ENCODE data around the gene PAPSS1.

PAPSS1 gene

DNA sequence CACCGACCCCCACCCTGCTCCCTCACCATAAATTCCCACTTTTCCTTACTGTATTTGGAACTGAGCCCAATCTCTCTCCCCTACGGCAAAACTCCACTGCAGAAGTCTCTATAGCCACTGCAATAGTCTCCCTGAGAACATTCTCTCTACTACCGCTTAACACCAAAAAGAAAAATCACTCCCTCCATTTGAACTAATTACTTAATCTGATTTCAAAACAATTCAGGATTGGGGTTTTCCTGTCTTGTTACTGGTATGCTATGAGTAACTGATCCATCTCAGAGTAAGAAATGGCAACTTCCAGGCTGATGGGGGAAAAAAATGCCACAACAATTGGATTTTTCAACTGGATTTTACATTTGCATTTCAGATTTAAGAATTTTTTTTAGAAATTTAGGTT, 5.8 kb downstream of the PAPSS1 start:
- Histone ChIP-seq H3K4me1 (ENCODE audit: insufficient read depth, poor library complexity, severe bottlenecking) (peaks cover 10% of the 10 kb centered on the region), H3K9me3 (ENCODE audit: severe bottlenecking) (no peaks in the 10 kb centered on the region), H3K4me3 (ENCODE audit: severe bottlenecking) (no peak overlapping the region), H3K36me3 (ENCODE audit: low read depth) (no peaks in the 10 kb centered on the region; the same call in 1 of the 2 replicates), H3K27me3 (ENCODE audit: insufficient read depth, poor library complexity, severe bottlenecking) (no peaks in the 10 kb centered on the region), H3K27ac (ENCODE audit: poor library complexity, severe bottlenecking) (no peak overlapping the region)
- ATAC-seq (ENCODE audit: low read depth) (no peak), DNase-seq (ENCODE audit: low spot score) (no peak)
- TF ChIP-seq, protein P1, sequence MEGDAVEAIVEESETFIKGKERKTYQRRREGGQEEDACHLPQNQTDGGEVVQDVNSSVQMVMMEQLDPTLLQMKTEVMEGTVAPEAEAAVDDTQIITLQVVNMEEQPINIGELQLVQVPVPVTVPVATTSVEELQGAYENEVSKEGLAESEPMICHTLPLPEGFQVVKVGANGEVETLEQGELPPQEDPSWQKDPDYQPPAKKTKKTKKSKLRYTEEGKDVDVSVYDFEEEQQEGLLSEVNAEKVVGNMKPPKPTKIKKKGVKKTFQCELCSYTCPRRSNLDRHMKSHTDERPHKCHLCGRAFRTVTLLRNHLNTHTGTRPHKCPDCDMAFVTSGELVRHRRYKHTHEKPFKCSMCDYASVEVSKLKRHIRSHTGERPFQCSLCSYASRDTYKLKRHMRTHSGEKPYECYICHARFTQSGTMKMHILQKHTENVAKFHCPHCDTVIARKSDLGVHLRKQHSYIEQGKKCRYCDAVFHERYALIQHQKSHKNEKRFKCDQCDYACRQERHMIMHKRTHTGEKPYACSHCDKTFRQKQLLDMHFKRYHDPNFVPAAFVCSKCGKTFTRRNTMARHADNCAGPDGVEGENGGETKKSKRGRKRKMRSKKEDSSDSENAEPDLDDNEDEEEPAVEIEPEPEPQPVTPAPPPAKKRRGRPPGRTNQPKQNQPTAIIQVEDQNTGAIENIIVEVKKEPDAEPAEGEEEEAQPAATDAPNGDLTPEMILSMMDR (IDR thresholded peaks at IDR 0.05; ENCODE audit: poor library complexity, severe bottlenecking): no peak

DNA sequence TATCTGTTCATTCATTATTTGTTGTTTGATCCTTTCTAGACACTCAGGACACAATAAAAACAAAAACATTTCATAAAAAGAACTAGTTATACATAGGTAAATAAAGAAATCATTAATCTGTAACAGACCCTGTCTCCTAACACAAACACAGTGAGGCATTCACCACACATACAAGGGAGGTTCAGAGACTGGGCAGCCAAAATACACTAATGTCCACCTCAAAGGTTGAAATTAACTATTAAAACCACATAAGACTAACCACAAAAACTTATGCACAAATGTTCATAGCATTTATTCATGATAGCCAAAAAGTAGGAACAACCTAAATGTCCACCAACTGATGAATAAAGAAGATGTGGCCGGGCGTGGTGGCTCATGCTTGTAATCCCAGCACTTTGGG, 7.8 kb downstream of the PAPSS1 start:
- no peak for DNase-seq (ENCODE audit: low spot score)
- TF ChIP-seq, protein P1 (IDR thresholded peaks at IDR 0.05; ENCODE audit: poor library complexity, severe bottlenecking): no peak
- H3K4me1 ChIP-seq (ENCODE audit: insufficient read depth, poor library complexity, severe bottlenecking): peaks cover 13% of the 10 kb centered on the region
- no peak overlapping the region for H3K4me3 ChIP-seq (ENCODE audit: severe bottlenecking)
- H3K36me3 ChIP-seq (ENCODE audit: low read depth): no peaks in the 10 kb centered on the region; the same call in 1 of the 2 replicates
- ATAC-seq (ENCODE audit: low read depth): no peak
- no peaks in the 10 kb centered on the region for H3K9me3 ChIP-seq (ENCODE audit: severe bottlenecking)
- H3K27ac ChIP-seq (ENCODE audit: poor library complexity, severe bottlenecking): no peak overlapping the region
- no peaks in the 10 kb centered on the region for H3K27me3 ChIP-seq (ENCODE audit: insufficient read depth, poor library complexity, severe bottlenecking)

- DNase-seq (ENCODE audit: low spot score): no peak
- TF ChIP-seq, protein P1 (IDR thresholded peaks at IDR 0.05; ENCODE audit: poor library complexity, severe bottlenecking): no peak
Measured at GRCh38 chr4:107711831-107712230, 8.2 kb downstream of the PAPSS1 start.

DNA sequence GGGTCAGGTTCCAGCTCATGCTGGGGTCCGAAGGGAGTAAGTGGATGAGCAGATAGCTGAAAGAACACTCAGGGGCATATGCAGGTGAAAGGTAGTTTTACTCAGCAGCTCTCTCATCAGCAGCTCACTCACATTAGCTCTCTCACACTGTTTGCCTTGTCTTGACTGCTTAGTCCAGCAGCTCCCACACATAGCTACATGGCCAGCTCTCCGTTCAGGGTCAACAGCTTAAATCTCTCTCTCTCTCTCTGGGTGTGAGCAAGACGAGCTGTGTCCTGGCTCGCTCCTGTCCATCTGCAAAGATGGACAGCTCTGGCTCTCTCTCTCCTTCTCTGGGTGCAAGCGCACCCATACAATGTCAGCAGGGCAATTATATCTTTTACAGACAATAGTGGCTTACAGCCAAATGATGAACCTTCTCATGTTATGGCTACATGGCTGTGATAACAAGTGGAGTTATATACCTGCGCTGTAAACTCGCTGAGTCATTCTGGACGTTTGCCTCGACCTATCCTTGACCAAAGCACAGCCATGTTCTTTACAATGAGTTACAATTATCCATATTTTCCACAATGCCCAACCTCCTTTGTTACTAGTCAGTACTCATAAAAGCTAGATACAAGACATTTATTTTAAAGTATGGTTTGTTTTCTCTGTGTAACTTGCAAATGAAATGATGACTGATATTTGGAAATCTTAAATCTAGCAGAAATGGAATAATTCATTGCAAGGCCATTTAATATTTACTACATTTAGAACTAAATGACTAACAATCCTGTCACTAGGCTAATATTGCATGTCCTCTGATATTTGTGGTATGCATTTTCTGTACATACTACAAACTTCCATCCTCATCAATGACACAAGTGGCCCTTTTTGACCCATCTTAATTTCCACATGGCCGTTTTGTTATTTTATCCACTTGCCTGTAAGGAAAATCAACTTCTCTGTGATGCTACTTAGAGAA, 9.3 kb downstream of the PAPSS1 start:
- no peak overlapping the region for H3K27ac ChIP-seq (ENCODE audit: poor library complexity, severe bottlenecking)
- ATAC-seq (ENCODE audit: low read depth) (no peak), DNase-seq (ENCODE audit: low spot score) (no peak)
- TF ChIP-seq, protein P1 (IDR thresholded peaks at IDR 0.05; ENCODE audit: poor library complexity, severe bottlenecking): no peak
- no peaks in the 10 kb centered on the region for H3K36me3 ChIP-seq (ENCODE audit: low read depth)
- no peak overlapping the region for H3K4me3 ChIP-seq (ENCODE audit: severe bottlenecking)
- peaks cover 13% of the 10 kb centered on the region for H3K4me1 ChIP-seq (ENCODE audit: insufficient read depth, poor library complexity, severe bottlenecking)
- H3K27me3 ChIP-seq (ENCODE audit: insufficient read depth, poor library complexity, severe bottlenecking): no peaks in the 10 kb centered on the region
- no peaks in the 10 kb centered on the region for H3K9me3 ChIP-seq (ENCODE audit: severe bottlenecking)

More at GRCh38 chr4:107711831-107712230, 8.2 kb downstream of the PAPSS1 start:
- Histone ChIP-seq H3K27me3 (ENCODE audit: insufficient read depth, poor library complexity, severe bottlenecking) (no peaks in the 10 kb centered on the region), H3K9me3 (ENCODE audit: severe bottlenecking) (no peaks in the 10 kb centered on the region), H3K4me3 (ENCODE audit: severe bottlenecking) (no peak overlapping the region), H3K4me1 (ENCODE audit: insufficient read depth, poor library complexity, severe bottlenecking) (peaks cover 13% of the 10 kb centered on the region), H3K36me3 (ENCODE audit: low read depth) (no peaks in the 10 kb centered on the region), H3K27ac (ENCODE audit: poor library complexity, severe bottlenecking) (no peak overlapping the region)
- ATAC-seq (ENCODE audit: low read depth): no peak

GRCh38 chr4:107709916-107710315, 10.1 kb downstream of the PAPSS1 start:
- no peaks in the 10 kb centered on the region for H3K9me3 ChIP-seq (ENCODE audit: severe bottlenecking)
- H3K4me3 ChIP-seq (ENCODE audit: severe bottlenecking): no peak overlapping the region
- TF ChIP-seq, protein P1 (IDR thresholded peaks at IDR 0.05; ENCODE audit: poor library complexity, severe bottlenecking): no peak
- no peak for DNase-seq (ENCODE audit: low spot score)
- no peak overlapping the region for H3K27ac ChIP-seq (ENCODE audit: poor library complexity, severe bottlenecking)
- H3K4me1 ChIP-seq (ENCODE audit: insufficient read depth, poor library complexity, severe bottlenecking): peaks cover 13% of the 10 kb centered on the region
- H3K36me3 ChIP-seq (ENCODE audit: low read depth): no peaks in the 10 kb centered on the region
- ATAC-seq (ENCODE audit: low read depth): peak; percentile 42; the same call in 2 of the 3 replicates
- H3K27me3 ChIP-seq (ENCODE audit: insufficient read depth, poor library complexity, severe bottlenecking): no peaks in the 10 kb centered on the region

Measured in RWPE2 (cell line).